CD4-positive, alpha-beta T cell (primary cell): ENCODE measurements around the gene VIM. TPM values are rescaled to one million over a fixed set of nuclear protein-coding genes. Genes with fewer than 3 reads are reported as not detected.

Experiments used
- ATAC-seq: fragments of 200-7000 bp; cut with Tn5 transposase; one replicate; pipeline ENCODE4 v1.10.0; 2022; ENCODE audit warnings: mild to moderate bottlenecking; ENCODE audit not compliant: poor library complexity
- CTCF ChIA-PET: fragments of 350-600 bp; sonication (Branson Sonifier 250); formaldehyde crosslinking; loops from one replicate; lab custom pipeline; 2021; ENCODE audit warnings: antibody characterized with exemption, inconsistent platforms; lab: Charles Lee
- POLR2A ChIA-PET: fragments of 350-600 bp; sonication (Branson Sonifier 250); formaldehyde crosslinking; loops from one replicate; lab custom pipeline; 2021; ENCODE audit warnings: antibody characterized with exemption, inconsistent platforms; lab: Charles Lee
- DNase-seq, 14 experiments: peaks; one replicate each; pipeline ENCODE4 v3.0.0-alpha.2; 2013 to 2020; ENCODE audit warnings: mixed read lengths in 2 of 14
- H3K27ac ChIP-seq, 2 donors: one replicate each; pipeline versions ENCODE4 v1.5.1 to v1.7.0; 2013; ENCODE audit warnings: low read length in 2 of 2, low read depth in 1 of 2, mild to moderate bottlenecking in 1 of 2
- H3K27me3 ChIP-seq, 2 experiments: 1 replicate in 1 of 2; 2 replicates in 1 of 2; pipeline versions ENCODE4 v1.6.1 to v1.7.0; 2013; ENCODE audit warnings: low read length in 2 of 2, control low read depth in 1 of 2, mild to moderate bottlenecking in 1 of 2, moderate library complexity in 1 of 2; ENCODE audit not compliant: insufficient read depth in 2 of 2, control insufficient read depth in 1 of 2
- H3K36me3 ChIP-seq: one replicate; pipeline ENCODE4 v1.6.1; 2013; ENCODE audit warnings: low read length, control low read depth; ENCODE audit not compliant: insufficient read depth
- H3K4me1 ChIP-seq: one replicate; pipeline ENCODE4 v1.6.1; 2013; ENCODE audit warnings: low read length, control low read depth; ENCODE audit not compliant: insufficient read depth
- H3K4me3 ChIP-seq: one replicate; pipeline ENCODE4 v1.5.1; 2013; ENCODE audit warnings: mild to moderate bottlenecking, low read length, moderate library complexity
- H3K9me3 ChIP-seq, 2 experiments: 1 replicate in 1 of 2; 2 replicates in 1 of 2; pipeline versions ENCODE4 v1.6.1 to v1.7.0; 2013; ENCODE audit warnings: low read length in 2 of 2, mild to moderate bottlenecking in 2 of 2, control low read depth in 1 of 2, moderate library complexity in 1 of 2; ENCODE audit not compliant: control insufficient read depth in 1 of 2, insufficient read depth in 1 of 2
- H3K27ac Mint-ChIP-seq: one replicate; pipeline ENCODE4 v1.8.0; 2020; ENCODE audit warnings: mixed read lengths
- H3K27me3 Mint-ChIP-seq: one replicate; pipeline ENCODE4 v1.8.0; 2021; ENCODE audit warnings: mixed read lengths
- H3K36me3 Mint-ChIP-seq: one replicate; pipeline ENCODE4 v1.8.0; 2021; ENCODE audit warnings: low read depth, mixed read lengths
- H3K4me1 Mint-ChIP-seq: one replicate; pipeline ENCODE4 v1.8.0; 2021; ENCODE audit warnings: low read depth, mixed read lengths
- H3K4me3 Mint-ChIP-seq: one replicate; pipeline ENCODE4 v1.8.0; 2020; ENCODE audit warnings: mild to moderate bottlenecking, mixed read lengths
- H3K9me3 Mint-ChIP-seq: one replicate; pipeline ENCODE4 v1.8.0; 2020; ENCODE audit warnings: mixed read lengths
- CTCF ChIP-seq: fragments of 200-600 bp; IDR thresholded peaks from one replicate; pipeline ENCODE4 v1.8.0; 2022; ENCODE audit warnings: antibody characterized with exemption, mild to moderate bottlenecking
- intact Hi-C, 2 experiments: fragments of 100-400 bp; cut with DNase I in 1 of 2; cut with micrococcal nuclease in 1 of 2; formaldehyde crosslinking; loops; one replicate each; pipeline versions ENCODE4 v1.15.1 to v1.9.0; 2023 to 2025; cut with DNase I, micrococcal nuclease
- total RNA-seq, 174 experiments: library from RNA in 2 of 174; stranded (reverse) in 2 of 174; gene quantifications; one replicate each; pipeline ENCODE4 v1.2.3 and lab custom pipeline; 2021 to 2026

The VIM gene
- total RNA-seq, 2 experiments from 2014 or later, result 1,576 to 1,603 TPM

- H3K27me3 ChIP-seq, result no peaks in the 10 kb centered on the region
- intact Hi-C loops, result loop anchor here (5.0 to 10.0 kb wide), 2 partner anchors 185 to 207 kb away; no protein-coding TSS in a partner anchor
- H3K4me1 Mint-ChIP-seq, result peaks cover 40% of the 10 kb centered on the region
- ChIA-PET POLR2A (interaction anchor here (2.9 kb wide), 1 partner anchor 20 kb away, joined by 16 read pairs; no protein-coding TSS in a partner anchor), CTCF (no interaction called here)
- H3K9me3 Mint-ChIP-seq, result no peaks in the 10 kb centered on the region
- no peak overlapping the region for H3K4me3 ChIP-seq
- DNase-seq (no peak), ATAC-seq (no peak)
- no peaks in the 10 kb centered on the region for H3K27me3 Mint-ChIP-seq
- no peak overlapping the region for H3K4me3 Mint-ChIP-seq
- TF ChIP-seq CTCF, result no peak
- H3K36me3 ChIP-seq, result no peaks in the 10 kb centered on the region
- H3K27ac ChIP-seq, result no peak overlapping the region
- no peaks in the 10 kb centered on the region for H3K9me3 ChIP-seq
- peaks cover 16% of the 10 kb centered on the region for H3K4me1 ChIP-seq
- H3K27ac Mint-ChIP-seq, result peak overlapping the region; percentile 61
- peaks cover 10% of the 10 kb centered on the region for H3K36me3 Mint-ChIP-seq
Measured at GRCh38 chr10:17209302-17209701, 18.7 kb upstream of the VIM start.

- Histone ChIP-seq H3K9me3 (no peaks in the 10 kb centered on the region), H3K4me3 (no peak overlapping the region), H3K27me3 (no peaks in the 10 kb centered on the region), H3K27ac (no peak overlapping the region), H3K4me1 (peaks cover 16% of the 10 kb centered on the region), H3K36me3 (peaks cover 3% of the 10 kb centered on the region)
- TF ChIP-seq CTCF, result no peak
- no peaks in the 10 kb centered on the region for H3K27me3 Mint-ChIP-seq
- ATAC-seq (no peak), DNase-seq (no peak)
- ChIA-PET CTCF (no interaction called here), POLR2A (interaction anchor here (2.9 kb wide), 1 partner anchor 20 kb away, joined by 16 read pairs; no protein-coding TSS in a partner anchor)
- peaks cover 36% of the 10 kb centered on the region for H3K4me1 Mint-ChIP-seq
- no peak overlapping the region for H3K4me3 Mint-ChIP-seq
- no peak overlapping the region for H3K27ac Mint-ChIP-seq
- intact Hi-C loops, result loop anchor here (5.0 to 10.0 kb wide), 2 partner anchors 185 to 208 kb away; no protein-coding TSS in a partner anchor
- no peaks in the 10 kb centered on the region for H3K9me3 Mint-ChIP-seq
- peaks cover 13% of the 10 kb centered on the region for H3K36me3 Mint-ChIP-seq
Measured at GRCh38 chr10:17209881-17210280, 18.2 kb upstream of the VIM start.

GRCh38 chr10:17210361-17210760 is 17.7 kb upstream of the VIM start:
- Histone ChIP-seq H3K27me3 (no peaks in the 10 kb centered on the region), H3K9me3 (no peaks in the 10 kb centered on the region), H3K27ac (no peak overlapping the region), H3K4me1 (peaks cover 16% of the 10 kb centered on the region), H3K36me3 (peaks cover 5% of the 10 kb centered on the region), H3K4me3 (no peak overlapping the region)
- DNase-seq (no peak), ATAC-seq (no peak)
- Mint-ChIP-seq H3K4me3 (no peak overlapping the region), H3K4me1 (peaks cover 34% of the 10 kb centered on the region), H3K27me3 (no peaks in the 10 kb centered on the region), H3K36me3 (peaks cover 15% of the 10 kb centered on the region), H3K9me3 (no peaks in the 10 kb centered on the region), H3K27ac (no peak overlapping the region)
- ChIA-PET POLR2A (interaction anchor here (2.9 kb wide), 1 partner anchor 19 kb away, joined by 16 read pairs; no protein-coding TSS in a partner anchor), CTCF (no interaction called here)
- intact Hi-C loops, result no loop called here
- TF ChIP-seq CTCF, result no peak
